Measurements from ENCODE around the gene DUSP3.
A peak's percentile ranks its signal among the peaks of the same experiment; 100 is the strongest.

Gene DUSP3

GRCh38 chr17:43768943-43769342, 9.8 kb downstream of the DUSP3 start:
- DNase-seq (ENCODE audit: low read depth in 2 of 2): no peak

- DNase-seq (ENCODE audit: low read depth in 2 of 2): no peak
Measured at GRCh38 chr17:43768382-43768781, 10.4 kb downstream of the DUSP3 start.

GRCh38 chr17:43767713-43768059, 11.1 kb downstream of the DUSP3 start:
- no peak for DNase-seq (ENCODE audit: low read depth in 2 of 2)

- no peak for DNase-seq (ENCODE audit: low read depth in 2 of 2)
Measured at GRCh38 chr17:43767053-43767712, 11.6 kb downstream of the DUSP3 start.

GRCh38 chr17:43766413-43767052, 12.2 kb downstream of the DUSP3 start:
- peak in 1 of 2 donors; percentile 30 for DNase-seq (ENCODE audit: low read depth in 2 of 2)

- DNase-seq (ENCODE audit: low read depth in 2 of 2): peak; percentile 70 to 86
Measured at GRCh38 chr17:43760254-43760852, 18.4 kb downstream of the DUSP3 start.

- DNase-seq (ENCODE audit: low read depth in 2 of 2): no peak
Measured at GRCh38 chr17:43759836-43760235, 18.9 kb downstream of the DUSP3 start.

- DNase-seq (ENCODE audit: low read depth in 2 of 2): no peak
Measured at GRCh38 chr17:43758497-43759174, 20.1 kb downstream of the DUSP3 start, which contains the start of gene SOST. Gene SOST, minus strand, starts transcription at chr17:43758791. Its CDS starts 50 bp downstream, at chr17:43758741.

GRCh38 chr17:43758086-43758485, 20.7 kb downstream of the DUSP3 start:
- DNase-seq (ENCODE audit: low read depth in 2 of 2): no peak

- DNase-seq (ENCODE audit: low read depth in 2 of 2): no peak
Measured at GRCh38 chr17:43757171-43757660, 21.6 kb downstream of the DUSP3 start.

- no peak for DNase-seq (ENCODE audit: low read depth in 2 of 2)
Measured at GRCh38 chr17:43756201-43756600, 22.6 kb downstream of the DUSP3 start.

GRCh38 chr17:43755389-43755875, 23.3 kb downstream of the DUSP3 start:
- no peak for DNase-seq (ENCODE audit: low read depth in 2 of 2)

- no peak for DNase-seq (ENCODE audit: low read depth in 2 of 2)
Measured at GRCh38 chr17:43754947-43755346, 23.8 kb downstream of the DUSP3 start.

- no peak for DNase-seq (ENCODE audit: low read depth in 2 of 2)
Measured at GRCh38 chr17:43753493-43754129, 25.2 kb downstream of the DUSP3 start.

GRCh38 chr17:43750153-43750552, 28.6 kb downstream of the DUSP3 start:
- no peak for DNase-seq (ENCODE audit: low read depth in 2 of 2)

GRCh38 chr17:43745541-43745940, 33.2 kb downstream of the DUSP3 start:
- no peak for DNase-seq (ENCODE audit: low read depth in 2 of 2)

GRCh38 chr17:43741636-43742035, 37.1 kb downstream of the DUSP3 start:
- no peak for DNase-seq (ENCODE audit: low read depth in 2 of 2)

GRCh38 chr17:43740541-43740940, 38.2 kb downstream of the DUSP3 start:
- no peak for DNase-seq (ENCODE audit: low read depth in 2 of 2)

- DNase-seq (ENCODE audit: low read depth in 2 of 2): no peak
Measured at GRCh38 chr17:43737722-43738121, 41.1 kb downstream of the DUSP3 start.

GRCh38 chr17:43736389-43736788, 42.4 kb downstream of the DUSP3 start:
- DNase-seq (ENCODE audit: low read depth in 2 of 2): no peak

GRCh38 chr17:43734376-43734775, 44.4 kb downstream of the DUSP3 start:
- DNase-seq (ENCODE audit: low read depth in 2 of 2): no peak

GRCh38 chr17:43733956-43734355, 44.8 kb downstream of the DUSP3 start:
- no peak for DNase-seq (ENCODE audit: low read depth in 2 of 2)
